Mesothelial cell of epicardium (in vitro differentiated cells): ENCODE data around the gene MT1F. TPM values are rescaled to one million over a fixed set of nuclear protein-coding genes. Genes with fewer than 3 reads are reported as not detected.

Experiments
- DNase-seq, 2 experiments: peaks; one replicate each; pipeline ENCODE4 v3.0.0; 2021; ENCODE audit warnings: low spot score in 2 of 2; ENCODE audit not compliant: unreplicated experiment in 2 of 2
- H3K27ac Mint-ChIP-seq: 2 replicates; pipeline ENCODE4 v1.8.0; 2021; ENCODE audit warnings: mixed read lengths
- H3K27me3 Mint-ChIP-seq: 2 replicates; pipeline ENCODE4 v1.8.0; 2021; ENCODE audit warnings: low read depth, mixed read lengths
- H3K36me3 Mint-ChIP-seq: 2 replicates; pipeline ENCODE4 v1.8.0; 2021; ENCODE audit warnings: mixed read lengths
- H3K4me1 Mint-ChIP-seq: 2 replicates; pipeline ENCODE4 v1.8.0; 2021; ENCODE audit warnings: mixed read lengths
- H3K4me3 Mint-ChIP-seq: 2 replicates; pipeline ENCODE4 v1.8.0; 2021; ENCODE audit warnings: mild to moderate bottlenecking, moderate library complexity, mixed read lengths
- H3K9me3 Mint-ChIP-seq: 2 replicates; pipeline ENCODE4 v1.8.0; 2021; ENCODE audit warnings: mixed read lengths
- CTCF ChIP-seq: fragments of 200-600 bp; sonication (generic); IDR thresholded peaks from one replicate; pipeline ENCODE4 v1.5.0; 2021; ENCODE audit warnings: antibody characterized with exemption; ENCODE audit not compliant: unreplicated experiment
- total RNA-seq: library from RNA; stranded (reverse); gene quantifications from 3 replicates; pipeline ENCODE4 v1.2.1, GENCODE V29; 2021

MT1F gene
- total RNA-seq, 1 donor from 2014 or later: 0.63 TPM

DNA sequence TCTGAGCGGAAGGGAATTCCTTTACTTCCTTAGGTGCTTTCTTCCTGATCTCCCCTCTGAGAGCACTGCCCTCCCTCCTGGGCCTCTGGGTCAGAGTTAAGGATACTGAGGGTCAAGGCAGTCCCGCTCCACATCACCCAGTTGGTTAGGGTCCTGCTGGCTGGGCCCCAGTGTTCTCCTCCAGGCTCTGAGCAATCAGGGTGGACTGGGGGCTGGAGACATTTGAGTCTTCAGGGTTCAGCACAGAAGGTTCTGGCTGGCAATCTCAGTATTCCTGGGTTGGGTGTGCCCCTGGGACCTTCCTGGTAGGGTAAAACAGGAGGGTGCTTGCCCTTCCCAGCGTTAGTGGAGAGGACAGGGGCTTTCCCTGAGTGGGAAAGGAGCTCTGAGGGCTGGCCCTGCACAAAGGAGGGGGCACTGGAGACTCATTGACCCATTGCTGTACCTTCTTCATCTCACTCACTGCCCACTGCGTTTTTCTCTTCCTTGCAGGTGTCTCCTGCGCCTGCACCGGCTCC, 24.9 kb upstream of the MT1F start:
- Mint-ChIP-seq H3K4me1 (peaks cover 14% of the 10 kb centered on the region), H3K27me3 (peaks cover 94% of the 10 kb centered on the region), H3K36me3 (no peaks in the 10 kb centered on the region), H3K27ac (no peak overlapping the region), H3K4me3 (peak overlapping the region; percentile 56), H3K9me3 (no peaks in the 10 kb centered on the region)
- DNase-seq: no peak
- no peak for TF ChIP-seq CTCF

DNA sequence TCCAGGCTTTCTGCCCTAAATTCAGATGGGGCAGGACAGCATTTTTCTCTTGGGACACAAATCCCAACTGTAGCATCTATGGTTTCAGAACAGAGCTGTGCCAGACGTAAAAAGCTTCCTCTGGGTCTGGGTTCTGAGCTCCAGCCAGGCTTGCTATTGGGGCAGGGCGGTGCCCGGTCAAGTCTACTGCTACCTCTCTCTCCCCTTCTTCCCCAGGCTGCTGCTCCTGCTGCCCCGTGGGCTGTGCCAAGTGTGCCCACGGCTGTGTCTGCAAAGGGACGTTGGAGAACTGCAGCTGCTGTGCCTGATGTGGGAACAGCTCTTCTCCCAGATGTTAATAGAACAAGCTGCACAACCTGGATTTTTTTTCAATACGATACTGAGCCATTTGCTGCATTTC, 24.2 kb upstream of the MT1F start:
- H3K36me3 Mint-ChIP-seq: no peaks in the 10 kb centered on the region
- H3K4me1 Mint-ChIP-seq: peaks cover 17% of the 10 kb centered on the region
- no peak for DNase-seq
- H3K4me3 Mint-ChIP-seq: no peak overlapping the region
- peaks cover 99% of the 10 kb centered on the region for H3K27me3 Mint-ChIP-seq
- no peaks in the 10 kb centered on the region for H3K9me3 Mint-ChIP-seq
- no peak for TF ChIP-seq CTCF
- no peak overlapping the region for H3K27ac Mint-ChIP-seq

DNA sequence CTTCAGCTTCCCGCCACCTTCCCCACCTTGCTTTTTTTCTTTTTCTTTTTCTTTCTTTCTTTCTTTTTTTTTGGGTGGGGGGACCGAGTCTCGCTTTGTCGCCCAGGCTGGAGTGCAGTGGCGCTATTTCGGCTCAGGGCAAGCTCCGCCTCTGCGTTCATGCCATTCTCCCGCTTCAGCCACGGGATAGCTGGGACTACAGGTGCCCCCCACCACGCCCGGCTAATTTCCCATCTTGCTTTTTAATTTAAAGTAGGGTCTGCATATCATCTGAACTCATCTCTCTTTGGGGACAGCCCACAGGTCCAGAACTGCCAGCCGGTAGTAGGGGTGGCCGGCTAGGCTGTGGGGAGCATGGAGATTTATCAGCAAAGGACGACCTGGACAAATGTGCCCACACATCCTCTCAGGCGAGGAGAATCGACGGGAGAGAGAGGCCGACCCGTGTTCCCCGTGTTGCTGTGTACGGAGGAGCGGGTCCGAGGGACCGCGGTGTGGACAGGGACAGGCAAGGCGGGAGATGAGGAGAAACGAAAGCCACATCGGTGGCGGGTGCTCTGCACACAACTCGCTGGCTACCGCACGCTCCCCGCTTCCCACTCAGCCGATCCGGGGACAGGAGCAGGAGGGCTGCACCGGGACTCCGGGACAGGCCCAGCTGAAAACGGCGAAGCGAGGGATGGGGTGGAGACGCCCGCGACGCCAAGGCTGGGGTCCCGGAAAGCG, 22.9 kb upstream of the MT1F start:
- Mint-ChIP-seq H3K27ac (no peak overlapping the region), H3K4me1 (peaks cover 18% of the 10 kb centered on the region), H3K4me3 (peak overlapping the region; percentile 43), H3K9me3 (no peaks in the 10 kb centered on the region), H3K36me3 (no peaks in the 10 kb centered on the region), H3K27me3 (peaks cover 99% of the 10 kb centered on the region)
- DNase-seq: no peak
- TF ChIP-seq CTCF: no peak

GRCh38 chr16:56635441-56635967, 22.3 kb upstream of the MT1F start:
- Mint-ChIP-seq H3K9me3 (no peaks in the 10 kb centered on the region), H3K4me3 (no peak overlapping the region), H3K36me3 (no peaks in the 10 kb centered on the region), H3K4me1 (peaks cover 18% of the 10 kb centered on the region), H3K27ac (no peak overlapping the region), H3K27me3 (peaks cover 99% of the 10 kb centered on the region)
- TF ChIP-seq CTCF: no peak
- DNase-seq: no peak

DNA sequence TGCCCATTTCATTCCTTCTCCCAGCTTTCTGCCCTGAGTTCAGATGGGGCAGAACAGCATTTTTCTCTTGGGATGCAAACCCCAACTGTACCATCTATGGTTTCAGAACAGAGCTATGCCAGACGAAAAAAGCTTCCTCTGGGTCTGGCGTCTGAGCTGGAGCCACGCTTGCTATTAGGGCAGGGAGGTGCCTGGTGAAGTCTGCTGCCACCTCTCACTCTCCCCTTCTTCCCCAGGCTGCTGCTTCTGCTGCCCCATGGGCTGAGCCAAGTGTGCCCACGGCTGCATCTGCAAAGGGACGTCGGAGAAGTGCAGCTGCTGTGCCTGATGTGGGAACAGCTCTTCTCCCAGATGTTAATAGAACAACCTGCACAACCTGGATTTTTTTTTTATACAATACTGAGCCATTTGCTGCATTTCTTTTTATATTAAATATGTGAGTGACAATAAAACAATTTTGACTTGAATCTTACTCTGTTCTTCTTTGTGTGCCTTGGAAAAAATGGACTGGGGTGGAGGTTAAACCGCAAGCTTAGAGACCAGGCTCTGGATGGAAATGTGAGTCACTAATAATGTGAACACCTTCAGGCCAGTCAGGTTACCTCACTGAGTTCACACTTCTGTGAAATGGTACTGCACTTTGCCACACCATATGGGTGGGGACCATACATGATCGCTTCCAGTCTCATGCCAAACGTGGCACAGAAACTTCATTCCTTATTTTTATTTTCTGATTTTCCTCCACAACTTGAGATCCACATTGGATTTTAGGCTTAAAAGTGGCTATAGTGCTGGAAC, 20.9 kb upstream of the MT1F start:
- Mint-ChIP-seq H3K27ac (no peak overlapping the region), H3K36me3 (no peaks in the 10 kb centered on the region), H3K9me3 (no peaks in the 10 kb centered on the region), H3K4me3 (no peak overlapping the region), H3K4me1 (peaks cover 17% of the 10 kb centered on the region), H3K27me3 (peaks cover 99% of the 10 kb centered on the region)
- TF ChIP-seq CTCF: no peak
- DNase-seq: no peak
